Measurements from ENCODE around the gene DENND4C. TPM values are rescaled to one million over a fixed set of nuclear protein-coding genes. Genes with fewer than 3 reads are reported as not detected.
"Not testable (repeated sequence)": the region's sequence is repeated elsewhere in the genome, so short reads cannot be mapped to it uniquely, and the experiment has no call there.

Gene DENND4C
- total RNA-seq, 1 donor from 2014 or later, result 74.6 TPM

DNA sequence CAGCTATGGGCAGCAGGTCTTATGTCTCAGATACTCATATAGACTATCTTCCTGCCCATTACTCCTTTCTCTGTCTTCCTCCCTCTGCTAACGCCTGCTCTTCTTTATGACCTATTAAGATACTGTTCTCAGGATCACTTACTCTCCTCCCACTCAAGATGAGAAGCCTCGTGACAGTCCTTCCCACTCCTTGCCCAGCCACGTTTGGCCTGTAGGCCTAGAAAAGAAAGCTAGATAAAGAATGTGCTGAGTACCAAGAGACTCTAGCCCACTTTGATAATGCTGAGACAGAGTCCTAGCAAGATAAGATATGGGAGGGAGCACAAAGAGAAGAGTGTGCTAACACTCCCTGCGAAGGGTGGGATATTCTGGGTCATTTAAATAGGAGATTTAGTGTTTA, 6.8 kb upstream of the DENND4C start:
- FAIRE-seq (no peak), DNase-seq (ENCODE audit: low spot score in 2 of 2) (no peak)

DNA sequence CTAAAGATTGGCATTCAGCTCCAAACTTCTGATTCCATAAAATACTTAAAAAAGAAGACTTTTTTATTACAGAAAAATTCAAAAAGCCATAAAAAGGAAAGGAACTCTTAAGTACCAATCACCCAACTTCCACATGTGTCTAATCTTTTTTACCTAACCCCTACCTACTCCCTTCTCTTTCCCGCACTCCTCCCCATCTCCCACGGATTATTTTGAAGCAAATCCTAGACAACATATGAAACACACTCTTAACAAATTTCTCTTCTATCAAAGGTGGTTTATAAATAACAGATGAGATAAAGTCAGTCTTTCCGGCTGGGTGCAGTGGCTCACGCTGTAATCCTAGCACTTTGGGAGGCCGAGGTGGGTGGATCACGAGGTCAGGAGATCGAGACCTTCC, 5.9 kb upstream of the DENND4C start:
- DNase-seq (ENCODE audit: low spot score in 2 of 2) (no peak), FAIRE-seq (no peak)

- no peak for FAIRE-seq
- peak in 1 of 2 donors; percentile 9 for DNase-seq (ENCODE audit: low spot score in 2 of 2)
Measured at GRCh38 chr9:19229595-19230354, 718 bp upstream of the DENND4C start.

- no peak for FAIRE-seq
- DNase-seq (ENCODE audit: low spot score in 2 of 2), result peak in 1 of 2 donors; percentile 12
Measured at GRCh38 chr9:19231126-19231903, 822 bp downstream of the DENND4C start.

- FAIRE-seq, result no peak
- peak in 1 of 2 donors; percentile 9 for DNase-seq (ENCODE audit: low spot score in 2 of 2)
Measured at GRCh38 chr9:19231904-19232822, 1.7 kb downstream of the DENND4C start.

DNA sequence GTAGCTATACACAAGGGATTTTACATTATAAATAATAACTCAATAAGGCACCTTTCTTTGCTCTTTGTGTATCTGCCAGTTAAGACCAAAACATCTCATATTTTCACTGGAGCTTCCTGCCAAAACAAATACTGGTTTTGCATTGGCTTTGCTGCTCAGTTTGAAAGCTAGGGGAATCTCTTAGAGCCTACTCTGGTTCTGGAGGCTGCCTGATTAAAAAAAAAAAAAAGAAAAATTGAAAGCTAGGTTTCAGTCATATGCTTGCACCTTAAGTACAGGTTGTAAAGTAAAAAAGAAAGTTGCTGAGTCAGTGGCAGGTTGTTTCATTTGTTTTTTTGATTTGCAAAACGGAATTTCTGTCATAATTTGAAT, 2.3 kb downstream of the DENND4C start:
- DNase-seq (ENCODE audit: low spot score in 2 of 2) (no peak), FAIRE-seq (no peak)

GRCh38 chr9:19233344-19233743, 2.9 kb downstream of the DENND4C start:
- no peak for DNase-seq (ENCODE audit: low spot score in 2 of 2)
- no peak for FAIRE-seq

GRCh38 chr9:19239955-19240354, 9.5 kb downstream of the DENND4C start:
- FAIRE-seq, result no peak
- DNase-seq (ENCODE audit: low spot score in 2 of 2), result no peak

DNA sequence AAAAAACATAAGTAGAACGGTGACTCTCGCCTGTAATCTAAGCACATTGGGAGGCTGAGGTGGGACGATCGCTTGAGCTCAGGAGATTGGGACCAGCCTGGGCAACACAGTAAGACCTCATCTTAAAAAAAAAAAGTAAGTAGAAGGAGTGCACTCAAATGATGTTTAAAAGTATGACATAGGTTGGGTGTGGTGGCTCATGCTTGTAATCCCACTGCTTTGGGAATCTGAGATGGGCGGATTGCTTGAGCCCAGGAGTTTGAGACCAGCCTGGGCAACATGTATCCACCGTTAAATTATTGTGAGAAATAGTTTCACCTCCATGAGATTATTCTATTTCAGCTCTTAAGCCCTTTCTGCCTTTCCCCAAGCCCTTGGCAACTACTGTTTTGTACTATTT, 11.2 kb downstream of the DENND4C start:
- DNase-seq (ENCODE audit: low spot score in 2 of 2) (no peak), FAIRE-seq (no peak)

- DNase-seq (ENCODE audit: low spot score in 2 of 2) (no peak), FAIRE-seq (no peak)
Measured at GRCh38 chr9:19243366-19244033, 13.0 kb downstream of the DENND4C start.

- DNase-seq (ENCODE audit: low spot score in 2 of 2) (no peak), FAIRE-seq (no peak)
Measured at GRCh38 chr9:19246891-19247290, 16.4 kb downstream of the DENND4C start.

- FAIRE-seq, result no peak
Measured at GRCh38 chr9:19247420-19247819, 16.9 kb downstream of the DENND4C start.

GRCh38 chr9:19250346-19250745, 19.9 kb downstream of the DENND4C start:
- not testable (repeated sequence) for DNase-seq (ENCODE audit: low spot score in 2 of 2); FAIRE-seq

More at GRCh38 chr9:19247420-19247819, 16.9 kb downstream of the DENND4C start:
- no peak for DNase-seq (ENCODE audit: low spot score in 2 of 2)

DNA sequence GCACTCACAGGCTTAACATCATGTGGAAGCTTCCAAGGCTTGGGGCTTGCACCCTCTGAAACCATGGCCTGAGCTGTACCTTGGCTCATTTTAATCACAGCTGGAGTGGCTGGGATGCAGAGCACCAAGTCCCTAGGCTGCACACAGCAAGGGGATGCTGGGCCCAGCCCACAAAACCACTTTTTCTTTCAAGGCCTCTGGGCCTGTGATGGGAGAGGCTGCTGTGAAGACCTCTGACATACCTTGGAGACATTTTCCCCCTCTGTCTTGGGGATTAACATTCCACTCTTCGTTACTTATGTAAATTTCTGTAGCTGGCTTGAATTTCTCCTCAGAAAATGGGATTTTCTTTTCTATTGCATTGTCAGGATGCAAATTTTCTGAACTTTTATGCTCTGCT, 20.7 kb downstream of the DENND4C start:
- DNase-seq (ENCODE audit: low spot score in 2 of 2); FAIRE-seq: not testable (repeated sequence)

- DNase-seq (ENCODE audit: low spot score in 2 of 2); FAIRE-seq: not testable (repeated sequence)
Measured at GRCh38 chr9:19251622-19252021, 21.1 kb downstream of the DENND4C start.

DNA sequence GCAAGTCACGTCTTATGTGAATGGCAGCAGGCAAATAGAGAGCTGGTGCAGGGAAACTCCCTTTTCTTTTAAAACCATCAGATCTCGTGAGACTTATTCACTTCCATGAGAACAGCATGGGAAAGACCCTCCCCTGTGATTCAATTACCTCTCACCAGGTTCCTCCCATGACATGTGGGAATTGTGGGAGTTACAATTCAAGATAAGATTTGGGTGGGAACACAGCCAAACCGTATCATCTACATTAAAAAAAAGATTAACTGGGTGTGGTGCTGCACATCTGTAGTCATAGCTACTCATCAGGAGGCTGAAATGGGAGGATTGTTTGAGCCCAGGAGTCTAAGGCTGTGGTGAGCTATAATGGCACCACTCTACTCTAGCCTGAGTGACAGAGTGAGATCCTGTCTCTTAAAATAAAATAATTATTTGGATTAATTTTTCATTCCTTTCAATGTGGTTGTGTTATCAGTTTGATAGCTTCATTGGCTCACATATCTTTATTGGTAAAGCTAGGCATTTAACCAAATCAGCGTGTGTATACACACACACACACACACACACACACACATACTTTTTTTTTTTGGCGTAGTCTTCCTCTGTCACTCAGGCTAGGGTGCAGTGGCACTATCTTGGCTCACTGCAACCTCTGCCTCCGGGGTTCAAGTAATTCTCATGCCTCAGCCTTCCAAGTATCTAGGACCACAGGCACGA, 21.8 kb downstream of the DENND4C start:
- DNase-seq (ENCODE audit: low spot score in 2 of 2) (no peak), FAIRE-seq (no peak)

- no peak for FAIRE-seq
- no peak for DNase-seq (ENCODE audit: low spot score in 2 of 2)
Measured at GRCh38 chr9:19252885-19253219, 22.4 kb downstream of the DENND4C start.

- FAIRE-seq, result no peak
- DNase-seq (ENCODE audit: low spot score in 2 of 2), result no peak
Measured at GRCh38 chr9:19255112-19255511, 24.6 kb downstream of the DENND4C start.

GRCh38 chr9:19255821-19256220, 25.3 kb downstream of the DENND4C start:
- peak; percentile 91 for FAIRE-seq
- no peak for DNase-seq (ENCODE audit: low spot score in 2 of 2)
